Renal cortex interstitium (tissue), 11 donors: Measurements from ENCODE around the gene PTCH2. TPM values are rescaled to one million over a fixed set of nuclear protein-coding genes. Genes with fewer than 3 reads are reported as not detected.
A peak's percentile ranks its signal among the peaks of the same experiment; 100 is the strongest.
"Not testable (repeated sequence)": the region's sequence is repeated elsewhere in the genome, so short reads cannot be mapped to it uniquely, and the experiment has no call there.

Source experiments
- DNase-seq, 11 donors: peaks; one replicate each; pipeline ENCODE4 v3.0.0-alpha.2; 2013; ENCODE audit warnings: low read depth in 9 of 11, low spot score in 4 of 11; ENCODE audit errors: extremely low read depth in 1 of 11
- polyA plus RNA-seq, 3 donors: library from polyadenylated mRNA; unstranded; fragments of 120-200 nt; gene quantifications; one replicate each; pipeline ENCODE4 v1.2.1, GENCODE V29; 2013; ENCODE audit not compliant: insufficient read length in 3 of 3

Gene PTCH2
- polyA plus RNA-seq, 3 donors, result 3.8 to 6.6 (median 5.5) TPM

- DNase-seq, result no peak
These were observed 36.2 kb downstream of the PTCH2 start, which contains the start of gene DYNLT4 for GRCh38 chr1:44806704-44807363. DYNLT4 (minus strand) TSS chr1:44807351; CDS start chr1:44806668, 683 bp downstream.

- DNase-seq, result no peak
These were observed 36.9 kb downstream of the PTCH2 start for GRCh38 chr1:44806025-44806703.

- DNase-seq, result no peak
These were observed 37.6 kb downstream of the PTCH2 start for GRCh38 chr1:44805311-44806024.

GRCh38 chr1:44803312-44804095 is 39.5 kb downstream of the PTCH2 start:
- no peak for DNase-seq

- no peak for DNase-seq
These were observed 40.1 kb downstream of the PTCH2 start for GRCh38 chr1:44803062-44803311.

GRCh38 chr1:44802306-44803061 is 40.6 kb downstream of the PTCH2 start:
- no peak for DNase-seq

GRCh38 chr1:44801491-44802305 is 41.4 kb downstream of the PTCH2 start:
- DNase-seq, result peak in 1 of 11 donors; percentile 28

GRCh38 chr1:44799770-44800584 is 43.1 kb downstream of the PTCH2 start, which contains the start of gene PLK3:
PLK3 (plus strand) TSS chr1:44800377; CDS start chr1:44800464, 87 bp downstream.
- peak in 10 of 11 donors; percentile 92 to 96 (median 96) for DNase-seq

- DNase-seq, result no peak
These were observed 44.3 kb downstream of the PTCH2 start for GRCh38 chr1:44798481-44799365.

- not testable (repeated sequence) for DNase-seq
These were observed 45.2 kb downstream of the PTCH2 start for GRCh38 chr1:44797886-44798285.

- no peak for DNase-seq
These were observed 50.1 kb downstream of the PTCH2 start for GRCh38 chr1:44792736-44793502.

GRCh38 chr1:44790968-44791801 is 51.9 kb downstream of the PTCH2 start:
- no peak for DNase-seq

GRCh38 chr1:44788120-44788860 is 54.8 kb downstream of the PTCH2 start, which contains the start of gene BEST4:
BEST4 (minus strand) TSS chr1:44788170; CDS start chr1:44787705, 465 bp downstream.
- no peak for DNase-seq

GRCh38 chr1:44787506-44787905 is 55.5 kb downstream of the PTCH2 start:
- DNase-seq, result no peak
